Mucosa of stomach (tissue), 1 donor: ENCODE data around the gene SKA3.
A peak's percentile ranks its signal among the peaks of the same experiment; 100 is the strongest.
"Not testable (repeated sequence)": the region's sequence is repeated elsewhere in the genome, so short reads cannot be mapped to it uniquely, and the experiment has no call there.

Experiments used
- H3K27me3 ChIP-seq: one replicate; pipeline ENCODE4 v1.7.0; 2013; ENCODE audit warnings: mild to moderate bottlenecking, low read length; ENCODE audit not compliant: control insufficient read depth, insufficient read depth
- H3K36me3 ChIP-seq: one replicate; pipeline ENCODE4 v1.7.0; 2013; ENCODE audit warnings: low read length; ENCODE audit not compliant: control insufficient read depth, insufficient read depth
- H3K4me1 ChIP-seq: one replicate; pipeline ENCODE4 v1.7.0; 2013; ENCODE audit warnings: mild to moderate bottlenecking, low read length; ENCODE audit not compliant: control insufficient read depth, insufficient read depth
- H3K4me3 ChIP-seq: one replicate; pipeline ENCODE4 v1.7.0; 2013; ENCODE audit warnings: low read length
- H3K9ac ChIP-seq: one replicate; pipeline ENCODE4 v1.7.0; 2013; ENCODE audit warnings: mild to moderate bottlenecking, low read length, moderate library complexity
- H3K9me3 ChIP-seq: one replicate; pipeline ENCODE4 v1.7.0; 2013; ENCODE audit warnings: mild to moderate bottlenecking, low read length, moderate library complexity; ENCODE audit not compliant: control insufficient read depth
- donor health status: Pancreatic carcinoma.

Gene SKA3

GRCh38 chr13:21176215-21176981 is at the start of gene SKA3, which contains the start of gene MRPL57:
Gene SKA3 (minus strand): TSS chr13:21176552. CDS start chr13:21176477, 75 bp downstream.
Gene MRPL57 (plus strand): TSS chr13:21176658. CDS start chr13:21176917, 259 bp downstream.
- peaks cover 9% of the 10 kb centered on the region for H3K4me1 ChIP-seq
- peak within 1 kb of the TSS; percentile 77 for H3K9ac ChIP-seq
- peak within 1 kb of the TSS; percentile 67 for H3K4me3 ChIP-seq
- no peaks in the 10 kb centered on the region for H3K36me3 ChIP-seq
- H3K9me3 ChIP-seq = no peaks in the 10 kb centered on the region
- H3K27me3 ChIP-seq = no peaks in the 10 kb centered on the region

- Histone ChIP-seq H3K36me3 (no peaks in the 10 kb centered on the region), H3K9me3 (no peaks in the 10 kb centered on the region), H3K27me3 (no peaks in the 10 kb centered on the region), H3K9ac (no peak overlapping the region), H3K4me3 (no peak overlapping the region), H3K4me1 (no peaks in the 10 kb centered on the region)
These were observed 48.7 kb upstream of the SKA3 start for GRCh38 chr13:21225082-21225481.

GRCh38 chr13:21221268-21221667 is 44.9 kb upstream of the SKA3 start:
- H3K4me1 ChIP-seq = no peaks in the 10 kb centered on the region
- no peak overlapping the region for H3K4me3 ChIP-seq

GRCh38 chr13:21219716-21220115 is 43.4 kb upstream of the SKA3 start:
- H3K4me3 ChIP-seq, H3K27me3 ChIP-seq, H3K9me3 ChIP-seq, H3K4me1 ChIP-seq, H3K9ac ChIP-seq, H3K36me3 ChIP-seq: not testable (repeated sequence)

More at GRCh38 chr13:21221268-21221667, 44.9 kb upstream of the SKA3 start:
- Histone ChIP-seq H3K9ac (no peak overlapping the region), H3K36me3 (no peaks in the 10 kb centered on the region), H3K9me3 (no peaks in the 10 kb centered on the region), H3K27me3 (no peaks in the 10 kb centered on the region)

GRCh38 chr13:21219036-21219381 is 42.7 kb upstream of the SKA3 start:
- no peak overlapping the region for H3K9ac ChIP-seq
- H3K27me3 ChIP-seq = no peaks in the 10 kb centered on the region
- H3K4me1 ChIP-seq = no peaks in the 10 kb centered on the region
- H3K36me3 ChIP-seq = no peaks in the 10 kb centered on the region
- no peaks in the 10 kb centered on the region for H3K9me3 ChIP-seq
- no peak overlapping the region for H3K4me3 ChIP-seq

- no peak overlapping the region for H3K4me3 ChIP-seq
- no peak overlapping the region for H3K9ac ChIP-seq
These were observed 42.1 kb upstream of the SKA3 start for GRCh38 chr13:21218351-21219035.

GRCh38 chr13:21216332-21216731 is 40.0 kb upstream of the SKA3 start:
- Histone ChIP-seq H3K9ac (no peak overlapping the region), H3K9me3 (no peaks in the 10 kb centered on the region), H3K4me1 (no peaks in the 10 kb centered on the region), H3K36me3 (no peaks in the 10 kb centered on the region), H3K27me3 (no peaks in the 10 kb centered on the region), H3K4me3 (no peak overlapping the region)

More at GRCh38 chr13:21218351-21219035, 42.1 kb upstream of the SKA3 start:
- Histone ChIP-seq H3K27me3 (no peaks in the 10 kb centered on the region), H3K9me3 (no peaks in the 10 kb centered on the region), H3K36me3 (no peaks in the 10 kb centered on the region), H3K4me1 (no peaks in the 10 kb centered on the region)

GRCh38 chr13:21215419-21215818 is 39.1 kb upstream of the SKA3 start:
- not testable (repeated sequence) for H3K4me1 ChIP-seq, H3K27me3 ChIP-seq, H3K9ac ChIP-seq, H3K36me3 ChIP-seq, H3K4me3 ChIP-seq, H3K9me3 ChIP-seq

- H3K27me3 ChIP-seq = no peaks in the 10 kb centered on the region
- H3K36me3 ChIP-seq = no peaks in the 10 kb centered on the region
- H3K4me3 ChIP-seq = no peak overlapping the region
- no peaks in the 10 kb centered on the region for H3K4me1 ChIP-seq
- H3K9me3 ChIP-seq = no peaks in the 10 kb centered on the region
- no peak overlapping the region for H3K9ac ChIP-seq
These were observed 35.9 kb upstream of the SKA3 start for GRCh38 chr13:21212138-21212775.

- H3K36me3 ChIP-seq = no peaks in the 10 kb centered on the region
- H3K9ac ChIP-seq = no peak overlapping the region
- H3K27me3 ChIP-seq = no peaks in the 10 kb centered on the region
- H3K4me3 ChIP-seq = no peak overlapping the region
- H3K9me3 ChIP-seq = no peaks in the 10 kb centered on the region
- H3K4me1 ChIP-seq = no peaks in the 10 kb centered on the region
These were observed 32.4 kb upstream of the SKA3 start for GRCh38 chr13:21208652-21209154.

- Histone ChIP-seq H3K4me3 (no peak overlapping the region), H3K4me1 (peaks cover 8% of the 10 kb centered on the region), H3K36me3 (no peaks in the 10 kb centered on the region), H3K27me3 (no peaks in the 10 kb centered on the region), H3K9ac (no peak overlapping the region), H3K9me3 (no peaks in the 10 kb centered on the region)
These were observed 26.6 kb upstream of the SKA3 start for GRCh38 chr13:21202767-21203531.
